Fibroblast of the conjunctiva (primary cell): ENCODE data around the gene BARX2.

Experiments
- DNase-seq: peaks from one replicate; pipeline ENCODE4 v3.0.0-alpha.2; 2010; ENCODE audit warnings: low read depth

Gene BARX2

DNA sequence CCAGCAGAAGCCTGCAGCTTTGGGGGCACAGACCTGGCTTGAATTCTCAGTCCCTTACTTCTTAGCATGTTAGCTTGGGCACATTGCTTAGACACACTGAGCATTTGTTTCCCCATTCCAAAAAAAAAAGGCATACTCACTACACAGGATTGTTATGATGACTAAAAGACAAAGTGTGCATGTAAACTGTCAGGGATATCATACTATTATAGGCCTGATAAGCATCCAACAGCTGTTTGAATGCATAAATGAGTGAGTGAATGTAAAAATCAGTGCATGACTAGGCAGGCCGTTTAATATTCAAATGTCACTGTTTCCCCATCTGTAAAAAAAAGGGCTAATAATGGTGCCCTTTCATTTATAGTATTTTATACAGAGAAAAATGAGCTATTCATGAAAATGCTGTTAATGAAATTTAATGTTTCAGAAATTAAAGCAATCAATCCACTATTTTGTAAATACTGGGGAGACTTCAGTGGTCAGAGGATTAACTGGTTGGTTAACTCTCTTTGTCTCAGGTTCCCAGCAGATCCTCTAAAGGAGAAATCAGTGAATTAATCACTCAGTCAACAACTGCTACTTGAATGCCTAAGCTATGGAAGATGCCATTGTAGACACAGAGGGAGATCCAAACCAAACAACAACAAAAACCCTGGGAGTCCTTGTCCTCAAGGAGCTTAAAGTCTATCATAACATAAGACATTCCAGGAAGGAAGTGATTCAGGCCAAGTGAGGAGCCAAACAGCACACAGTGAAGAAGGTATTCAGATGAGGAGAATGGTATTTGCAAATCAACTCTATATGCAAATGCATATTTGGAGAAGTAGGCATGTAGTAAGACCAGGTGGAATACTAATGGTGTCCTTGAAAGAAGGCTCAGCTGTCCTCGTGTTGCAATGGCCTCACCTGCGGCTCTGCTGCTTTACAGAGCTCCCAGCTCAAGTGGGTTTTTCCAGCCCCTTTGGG is 26.8 kb downstream of the BARX2 start:
- DNase-seq = no peak

DNA sequence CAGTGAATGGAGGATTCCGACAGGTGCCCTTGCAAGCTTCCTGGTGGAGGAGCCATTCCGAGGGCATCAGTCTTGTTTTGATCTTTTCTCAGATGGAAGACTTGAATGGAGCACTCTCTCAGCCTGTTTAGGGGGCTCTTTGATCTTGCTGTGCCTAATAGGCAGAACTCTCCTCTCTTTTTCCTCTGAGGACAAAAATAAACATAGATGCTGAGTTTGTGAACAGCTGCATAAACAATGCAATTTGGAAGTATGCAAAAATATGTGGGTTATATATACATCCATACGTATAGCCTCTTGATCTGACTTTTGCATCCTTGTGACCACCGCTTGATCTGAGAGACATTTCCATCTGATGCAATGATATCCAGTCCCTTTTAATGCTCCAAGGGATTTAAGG is 29.1 kb downstream of the BARX2 start:
- no peak for DNase-seq

DNA sequence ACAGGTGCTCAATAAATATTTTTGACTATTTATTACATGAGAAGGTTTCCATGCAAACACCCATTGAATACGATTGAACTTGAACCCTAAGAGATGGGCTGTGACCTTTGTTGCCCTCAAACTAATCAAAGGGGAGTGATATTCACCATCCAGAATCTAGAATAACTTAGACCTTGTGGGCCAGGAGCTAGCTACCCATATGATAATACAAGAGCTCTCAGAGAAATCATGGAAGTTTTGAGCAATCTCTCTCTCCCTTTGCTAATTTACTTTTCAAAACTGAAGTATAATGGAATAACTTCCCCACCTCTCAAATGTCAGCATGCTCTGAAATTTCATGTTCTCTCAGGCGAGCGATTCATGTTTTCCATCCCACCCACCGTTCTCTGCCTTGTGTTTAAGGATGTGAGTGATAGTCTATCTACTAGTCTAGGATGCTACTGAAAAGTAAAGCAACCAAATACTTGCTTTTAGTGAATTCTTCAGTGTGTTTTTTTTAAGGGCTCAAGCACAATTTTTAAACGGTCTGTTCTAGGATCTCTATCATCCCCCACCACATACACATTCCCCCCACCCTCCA is 33.3 kb downstream of the BARX2 start:
- DNase-seq = no peak

DNA sequence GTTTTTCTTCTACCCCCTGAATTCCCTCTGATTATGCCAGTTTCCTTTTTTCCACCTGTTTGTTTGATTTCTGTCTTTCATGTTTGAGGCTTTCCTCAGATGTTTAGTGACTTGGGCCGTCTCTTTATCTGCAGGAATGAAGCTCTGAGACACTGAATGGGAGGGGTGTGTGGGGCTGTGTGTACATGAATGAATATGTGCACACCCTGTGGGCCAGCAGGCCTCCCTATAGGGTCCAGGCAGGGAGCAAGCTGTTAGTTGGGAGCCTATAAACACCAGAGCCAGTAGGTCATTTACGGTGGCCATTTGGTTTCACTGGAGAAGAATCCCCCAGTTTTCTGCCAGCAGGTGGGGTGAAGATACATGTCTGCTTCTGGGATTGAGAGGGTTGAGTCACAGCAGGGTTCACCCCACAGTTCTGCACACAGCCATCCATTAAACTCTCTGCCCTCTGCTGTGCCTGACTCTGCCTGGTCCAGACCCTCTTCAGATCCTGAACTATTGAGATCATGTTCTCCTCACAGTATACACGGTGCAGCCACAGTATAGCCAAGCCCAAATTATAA is 34.8 kb downstream of the BARX2 start:
- DNase-seq = no peak

DNA sequence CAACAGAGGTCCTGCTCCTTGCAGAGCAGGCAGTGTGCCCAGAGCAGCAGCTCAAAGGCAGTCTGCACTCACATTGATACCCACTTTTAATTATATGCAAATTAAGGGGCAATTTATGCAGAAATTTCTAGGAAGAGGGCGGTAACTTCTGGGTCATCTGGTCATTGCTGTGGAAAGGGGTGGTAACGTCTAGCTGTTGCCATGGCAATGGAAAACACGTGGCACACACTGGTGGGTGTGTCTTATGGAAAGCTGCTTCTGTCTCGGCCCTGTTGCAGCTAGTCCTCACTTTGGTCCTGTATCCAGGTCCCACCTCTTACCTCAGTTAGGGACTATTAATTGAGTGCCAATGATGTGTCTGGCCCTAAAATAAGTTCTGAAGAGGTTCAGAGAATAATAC is 36.8 kb downstream of the BARX2 start:
- DNase-seq = no peak

DNA sequence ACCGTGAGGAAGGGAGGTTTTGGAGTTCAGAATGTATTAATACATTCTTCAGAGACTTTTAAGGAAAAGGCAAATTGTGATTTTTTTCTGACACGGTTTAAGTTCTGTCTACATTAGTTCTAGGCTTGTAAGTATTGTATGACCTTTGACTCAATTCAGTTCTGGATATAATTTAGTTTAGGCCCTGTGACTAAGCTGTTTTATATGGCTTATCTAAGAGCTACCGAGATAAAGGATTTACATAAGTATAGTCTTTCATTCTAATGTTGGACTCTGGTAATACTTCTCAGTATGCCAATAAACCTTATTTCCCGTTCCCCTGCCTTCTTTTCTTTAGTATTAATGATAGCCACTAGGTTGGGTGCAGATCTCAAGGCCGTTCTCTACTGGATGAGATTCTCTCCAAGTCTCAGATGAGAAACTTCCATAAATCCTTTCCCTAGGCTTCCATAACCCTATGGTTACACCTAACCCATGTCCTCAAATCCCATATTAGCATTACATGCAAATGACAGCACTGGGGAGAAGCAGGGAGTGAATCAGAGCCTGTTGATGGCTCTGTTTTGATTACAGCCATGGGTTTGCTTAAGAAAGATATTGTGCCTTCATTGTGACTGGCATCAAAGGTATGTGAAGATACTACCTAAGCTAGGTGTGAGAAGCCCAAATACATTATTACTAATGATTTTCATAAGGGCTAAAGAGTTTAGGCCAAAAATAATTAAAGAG is 38.7 kb downstream of the BARX2 start:
- DNase-seq = no peak

DNA sequence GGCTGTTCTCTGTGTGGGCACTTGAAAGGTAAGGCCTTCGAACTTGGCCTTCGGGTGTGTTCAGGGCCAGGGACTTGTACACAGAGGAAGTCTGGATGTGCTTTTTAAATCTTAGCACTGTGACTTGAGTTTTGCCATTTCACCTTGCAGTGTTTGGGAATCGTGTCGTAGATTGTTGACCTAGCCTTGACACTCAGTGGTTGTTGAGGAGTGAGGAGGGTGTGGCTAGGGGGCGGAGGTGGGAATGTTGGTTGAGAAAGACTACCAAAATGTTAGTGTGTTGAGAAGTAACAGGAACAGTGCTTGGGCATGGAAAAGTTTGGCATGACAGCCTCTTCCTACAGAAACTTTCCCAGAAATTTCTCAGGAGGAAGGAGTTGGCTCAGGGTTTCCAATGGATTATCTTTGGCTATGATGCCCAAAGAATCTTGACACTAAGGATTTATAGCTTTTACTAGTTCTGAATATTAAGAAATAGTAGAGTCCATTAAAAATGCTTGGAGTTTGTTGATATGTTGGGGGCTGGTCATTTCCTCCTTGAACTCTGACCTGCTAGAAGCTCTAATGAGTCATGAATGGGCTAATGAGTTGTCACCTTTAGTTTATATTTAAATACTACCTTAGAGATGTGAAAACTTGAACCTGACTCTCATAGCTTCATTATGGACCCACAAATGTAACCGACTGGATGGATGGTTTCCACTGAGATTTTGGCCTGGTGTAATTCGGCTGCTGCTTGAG is 40.6 kb downstream of the BARX2 start:
- no peak for DNase-seq

DNA sequence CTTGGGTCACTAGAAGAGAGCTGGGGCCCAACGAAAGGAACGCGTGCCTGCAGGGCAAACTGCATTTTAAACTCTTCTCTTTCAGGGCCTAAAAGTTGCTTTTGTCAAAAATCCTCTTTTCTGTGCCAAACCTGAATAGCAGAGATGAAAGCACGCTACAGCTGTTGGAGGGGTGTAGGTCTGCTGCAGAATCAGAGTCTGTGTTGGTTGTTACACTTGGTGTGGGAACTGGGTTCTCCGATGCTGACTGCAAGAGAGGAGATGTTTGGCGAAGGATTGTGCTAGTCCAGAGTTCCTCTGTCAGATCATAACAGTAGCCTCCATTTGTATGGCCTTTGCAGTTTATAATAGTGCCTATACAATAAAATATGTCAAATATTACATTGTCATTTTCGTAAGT is 41.8 kb downstream of the BARX2 start:
- no peak for DNase-seq

DNA sequence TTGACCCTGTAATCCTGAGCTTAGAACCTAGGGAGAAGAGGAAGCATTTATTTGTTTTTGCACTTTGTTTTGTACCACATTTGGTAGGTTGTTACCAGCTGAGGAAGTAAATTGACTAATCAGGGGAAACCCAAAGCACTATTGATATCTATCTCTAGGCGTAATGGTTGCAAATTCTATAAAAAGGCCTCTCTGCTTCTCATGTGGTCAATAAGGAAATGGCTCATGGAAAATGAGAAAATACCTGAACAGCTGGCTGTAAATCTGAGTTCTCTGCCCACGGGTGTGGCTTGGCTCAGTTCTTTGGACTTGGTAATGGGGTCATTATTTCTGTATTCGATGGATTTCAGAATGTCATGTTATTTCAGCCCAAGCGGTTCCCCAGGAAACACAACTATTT is 42.4 kb downstream of the BARX2 start:
- no peak for DNase-seq

DNA sequence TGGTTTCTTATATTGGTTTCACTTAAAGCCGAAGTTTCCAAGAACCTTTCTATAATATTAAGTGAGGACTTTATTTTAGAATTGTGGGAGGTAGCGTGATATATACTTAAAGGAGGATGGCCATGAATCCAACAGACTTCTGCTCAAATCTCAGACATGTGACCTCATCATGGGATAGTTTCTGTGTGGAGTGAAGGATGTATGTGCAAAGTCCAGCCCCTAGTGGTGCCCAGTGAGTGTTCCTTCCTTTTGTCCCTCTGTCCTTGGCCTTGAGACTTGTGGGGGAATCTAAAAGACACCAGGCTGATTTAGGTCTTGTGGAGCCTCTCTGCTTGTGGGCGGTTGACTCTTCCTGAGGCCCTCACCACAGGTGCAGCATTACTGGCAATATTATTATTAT is 43.7 kb downstream of the BARX2 start:
- DNase-seq = no peak

DNA sequence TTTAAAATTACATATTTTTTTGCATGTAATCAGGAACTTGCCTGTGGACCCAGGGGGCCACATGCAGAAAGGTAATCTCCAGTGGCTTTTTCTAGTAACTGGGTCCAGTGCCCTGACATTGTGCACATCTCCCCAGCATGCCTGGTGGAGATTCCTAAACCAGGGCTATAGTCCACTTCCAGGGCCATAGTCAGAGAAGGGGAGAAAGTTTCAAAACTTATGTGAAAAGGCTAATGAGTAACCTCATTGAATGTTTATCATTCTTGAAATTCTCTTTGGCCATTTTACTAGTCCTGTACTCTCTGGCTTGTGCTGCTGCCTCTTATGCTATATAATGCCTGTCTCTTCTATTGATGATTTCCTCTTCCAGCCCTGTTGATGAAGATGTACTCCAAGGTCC is 47.8 kb downstream of the BARX2 start:
- no peak for DNase-seq

DNA sequence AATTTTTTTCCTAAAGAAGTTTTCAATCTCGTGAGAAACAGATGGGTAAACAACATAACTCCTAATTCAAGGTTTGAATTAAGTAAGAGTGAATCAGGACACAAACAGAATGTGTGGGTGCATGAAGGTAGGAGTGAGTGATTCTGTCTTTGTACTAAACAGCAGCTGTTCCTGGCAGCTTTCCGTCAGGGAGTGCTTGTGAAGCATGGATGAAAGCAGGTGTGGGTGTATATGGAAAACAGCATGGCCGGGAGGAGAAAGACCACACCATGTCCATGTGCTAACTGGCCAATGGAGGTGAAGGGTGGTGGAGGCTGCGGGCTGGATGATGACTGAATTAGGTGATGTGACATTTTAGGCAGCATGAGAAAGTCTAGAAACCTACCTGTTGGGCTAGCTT is 49.6 kb downstream of the BARX2 start:
- no peak for DNase-seq

DNA sequence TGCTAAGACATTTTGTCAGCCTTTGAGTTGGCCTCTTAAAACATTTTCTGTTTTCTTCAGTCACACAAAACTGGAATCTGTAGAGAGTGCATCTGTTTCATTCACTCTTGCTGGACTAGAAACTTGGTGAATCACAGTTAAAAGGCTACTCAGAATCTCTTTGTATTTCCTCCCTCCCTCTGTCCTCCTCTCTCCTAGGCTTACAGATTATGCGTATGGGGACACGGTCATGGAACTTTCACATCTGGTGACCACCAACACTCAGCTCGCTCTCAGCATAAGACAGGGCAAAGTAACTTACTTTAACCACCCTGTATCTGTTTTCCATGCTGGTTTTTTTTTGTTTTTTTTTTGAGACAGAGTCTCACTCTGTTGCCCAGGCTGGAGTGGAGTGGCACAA is 50.4 kb downstream of the BARX2 start:
- DNase-seq = no peak

DNA sequence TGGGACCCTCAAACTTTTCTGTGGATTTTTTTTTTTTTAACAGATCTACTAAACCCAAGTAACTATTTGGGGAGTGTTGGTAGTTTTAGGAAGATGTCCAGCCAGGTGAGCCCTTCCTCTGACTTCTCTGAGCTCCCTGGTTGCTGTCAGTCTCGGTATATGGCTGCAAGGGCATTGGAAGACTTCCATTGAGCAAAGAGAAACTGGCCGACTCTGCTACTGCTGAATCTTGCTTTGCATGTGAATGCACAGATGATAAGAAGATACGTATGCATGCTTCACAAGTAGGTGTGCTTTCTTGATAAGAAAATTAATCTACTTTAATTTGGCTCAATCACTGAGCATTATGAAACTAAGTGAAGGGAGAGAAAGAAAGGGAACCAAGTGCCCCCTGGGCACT is 51.1 kb downstream of the BARX2 start:
- no peak for DNase-seq

DNA sequence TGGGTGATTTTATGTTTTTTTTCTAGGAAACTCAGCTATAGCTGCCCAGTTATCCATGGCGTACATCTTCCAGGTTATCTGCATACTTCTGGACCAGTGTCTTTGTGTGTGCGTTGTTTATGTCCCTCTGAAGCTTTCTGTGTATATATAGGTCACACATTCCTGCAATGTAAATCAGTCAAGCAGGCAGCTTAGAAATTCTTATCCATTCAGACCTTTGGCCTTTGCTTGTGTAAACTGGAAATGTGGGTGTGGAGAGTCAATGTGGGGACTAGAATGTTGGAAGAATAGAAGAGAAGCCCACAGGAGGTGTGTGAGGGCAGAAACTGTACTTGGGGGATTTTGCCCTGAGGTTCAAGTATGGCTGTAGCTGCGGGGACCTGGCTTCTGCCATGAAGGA is 51.7 kb downstream of the BARX2 start:
- no peak for DNase-seq

DNA sequence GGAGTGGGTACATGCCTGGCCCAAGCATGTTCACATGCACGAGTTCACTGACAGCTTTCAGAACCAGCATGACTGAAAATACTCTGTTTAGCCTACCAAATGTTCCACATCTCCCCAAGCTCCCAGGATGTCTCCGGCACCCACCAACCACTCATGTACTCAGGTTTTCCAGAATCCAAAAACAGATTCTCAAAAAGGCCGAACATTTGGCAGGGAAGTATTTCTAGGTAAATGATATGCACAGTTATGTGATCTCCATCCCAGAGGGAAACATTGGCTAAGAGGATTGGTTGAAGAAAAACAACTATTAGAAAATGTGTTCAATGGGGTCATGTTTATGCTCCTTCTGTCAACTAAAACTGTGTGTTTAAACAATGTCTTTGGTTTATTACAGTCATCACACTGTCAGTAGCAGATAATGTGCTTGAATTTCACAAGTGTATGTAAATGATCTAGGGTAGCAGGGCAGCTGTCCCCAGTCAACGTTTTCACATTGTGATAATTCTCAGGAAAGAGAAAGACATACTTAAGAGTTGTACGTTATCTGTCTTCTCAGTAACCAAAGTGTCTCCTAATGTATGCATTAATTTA is 52.3 kb downstream of the BARX2 start:
- no peak for DNase-seq

DNA sequence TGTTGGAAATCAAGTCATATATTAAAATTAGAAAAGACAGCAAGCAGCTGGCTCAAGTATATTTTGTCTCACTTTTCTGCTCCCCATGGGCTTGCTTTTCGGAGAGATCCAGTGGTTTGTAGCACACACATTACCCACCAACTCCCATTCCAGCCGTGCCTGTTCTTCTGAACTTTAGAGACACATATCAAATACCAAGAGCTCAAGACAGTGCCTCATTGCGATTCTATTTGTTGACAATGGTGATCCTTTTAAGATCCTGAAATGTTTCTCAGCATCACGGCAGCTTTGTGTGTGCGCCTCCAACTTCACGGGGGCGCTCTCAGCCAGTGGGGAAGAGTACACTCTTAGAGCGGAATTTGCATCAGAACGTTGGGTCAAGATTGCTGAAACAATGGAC is 52.9 kb downstream of the BARX2 start:
- DNase-seq = no peak

DNA sequence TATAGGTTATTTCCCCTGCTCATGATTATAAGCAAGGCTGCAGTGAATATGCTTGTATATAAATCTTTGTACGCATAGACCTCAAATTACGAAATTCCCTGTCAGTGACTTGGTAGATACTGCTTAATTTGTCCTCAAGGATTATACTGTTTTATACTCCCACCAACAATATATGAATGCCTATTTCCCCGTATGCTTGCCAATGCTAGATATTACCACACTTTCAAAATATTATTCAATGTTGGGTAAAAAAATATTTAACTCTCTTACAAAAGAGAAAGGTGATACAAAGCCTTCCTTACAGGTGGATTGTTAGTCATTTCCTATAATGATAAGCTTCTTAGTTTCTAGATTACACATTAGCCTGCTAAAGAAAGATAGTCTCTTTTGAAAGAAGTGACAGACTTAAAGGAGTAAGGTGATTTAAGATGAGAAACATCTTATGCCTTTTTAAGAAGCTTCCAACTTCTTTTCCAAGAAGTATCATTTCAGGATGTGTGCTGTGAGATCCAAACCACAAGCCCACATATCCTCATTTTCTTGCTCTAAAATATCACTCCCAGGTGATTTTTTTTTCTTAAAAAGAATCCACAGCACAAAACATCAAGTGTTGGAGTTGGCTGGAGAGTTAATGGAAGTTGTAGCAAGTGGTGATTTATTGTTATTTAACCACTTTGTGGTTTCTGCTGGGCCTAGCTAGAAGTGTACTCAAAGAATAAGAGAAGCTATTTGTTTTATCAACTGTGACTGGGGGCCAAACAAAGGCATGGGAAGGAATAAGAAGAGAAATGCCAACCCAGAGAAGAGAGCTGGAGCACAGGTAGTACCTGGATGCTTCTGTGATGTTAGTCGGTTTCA is 59.2 kb downstream of the BARX2 start:
- no peak for DNase-seq

DNA sequence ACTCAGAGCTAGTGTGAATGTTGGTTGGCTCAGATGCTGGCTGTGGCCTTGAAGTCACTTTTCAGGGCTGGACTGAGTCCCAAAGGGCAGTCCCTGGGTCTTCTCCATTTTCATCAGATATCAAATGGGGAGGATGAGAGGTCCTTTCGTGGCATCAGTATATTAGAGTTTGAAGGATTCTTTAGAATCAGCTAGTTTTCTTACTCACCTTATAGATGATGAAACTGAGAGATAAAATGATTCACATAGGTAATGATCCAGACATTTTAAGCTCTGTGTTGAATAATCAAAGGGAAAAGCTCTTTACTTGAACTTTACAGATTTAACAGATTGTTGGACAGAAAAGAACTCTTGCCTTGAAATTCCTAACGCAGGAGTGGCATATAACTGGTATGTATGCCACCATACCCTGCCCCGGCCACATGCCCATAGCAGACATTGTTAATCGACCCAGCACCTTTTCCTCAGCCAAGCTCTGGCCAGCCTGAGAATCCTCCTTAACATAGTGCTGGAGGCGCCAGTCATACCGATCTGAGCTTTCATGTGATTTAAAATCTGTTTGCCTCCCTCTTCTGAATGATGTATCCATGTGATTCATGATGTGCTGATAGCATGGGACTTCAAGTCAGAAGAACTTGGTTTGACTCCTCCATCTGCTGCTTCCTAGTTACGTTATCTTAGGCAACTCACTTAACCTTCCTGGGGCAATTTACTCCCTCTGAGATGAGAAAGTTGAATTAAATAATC is 60.0 kb downstream of the BARX2 start:
- DNase-seq = no peak

DNA sequence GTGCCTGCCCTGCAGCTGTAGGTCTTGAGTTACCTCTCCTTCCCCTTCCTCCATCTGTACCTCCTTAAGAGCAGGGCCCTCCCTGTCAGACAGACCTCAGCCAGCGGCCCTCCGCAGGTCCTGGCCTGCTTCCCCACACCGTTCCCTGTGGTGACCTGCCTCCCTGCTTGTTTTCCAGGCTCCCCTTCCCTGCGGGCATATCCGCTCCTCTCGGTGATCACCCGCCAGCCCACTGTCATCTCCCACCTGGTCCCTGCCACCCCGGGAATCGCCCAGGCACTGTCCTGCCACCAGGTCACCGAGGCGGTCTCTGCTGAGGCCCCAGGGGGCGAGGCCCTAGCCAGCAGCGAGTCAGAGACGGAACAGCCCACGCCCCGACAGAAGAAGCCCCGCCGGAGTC is 60.9 kb downstream of the BARX2 start:
- no peak for DNase-seq
